Right ventricle myocardium inferior (tissue), 1 donor: ENCODE measurements around the gene PLB1. TPM values are rescaled to one million over a fixed set of nuclear protein-coding genes. Genes with fewer than 3 reads are reported as not detected.
"Not testable (repeated sequence)": the region's sequence is repeated elsewhere in the genome, so short reads cannot be mapped to it uniquely, and the experiment has no call there.

Experiments used
- ATAC-seq: fragments of 200-7000 bp; cut with Tn5 transposase; one replicate; pipeline ENCODE4 v1.9.1; 2020; ENCODE audit warnings: mild to moderate bottlenecking, moderate library complexity
- DNase-seq: peaks from one replicate; pipeline ENCODE4 v3.0.0; 2021; ENCODE audit errors: missing footprints
- intact Hi-C: fragments of 100-400 bp; cut with DNase I; formaldehyde crosslinking; loops from one replicate; pipeline ENCODE4 v1.11.0; 2022
- total RNA-seq: library from RNA; stranded (reverse); fragmentation: NEBNext Ultra II Directional; extraction: Animal tissue kit (Norgen Biotek cat#: 25700); gene quantifications from one replicate; pipeline ENCODE4 v1.2.1, GENCODE V29; 2021
- donor health status: DM: no; HTN: yes; CAD: no; lungs with severe emphysema.

Gene PLB1
- total RNA-seq, 1 donor from 2014 or later = 3.0 TPM

DNA sequence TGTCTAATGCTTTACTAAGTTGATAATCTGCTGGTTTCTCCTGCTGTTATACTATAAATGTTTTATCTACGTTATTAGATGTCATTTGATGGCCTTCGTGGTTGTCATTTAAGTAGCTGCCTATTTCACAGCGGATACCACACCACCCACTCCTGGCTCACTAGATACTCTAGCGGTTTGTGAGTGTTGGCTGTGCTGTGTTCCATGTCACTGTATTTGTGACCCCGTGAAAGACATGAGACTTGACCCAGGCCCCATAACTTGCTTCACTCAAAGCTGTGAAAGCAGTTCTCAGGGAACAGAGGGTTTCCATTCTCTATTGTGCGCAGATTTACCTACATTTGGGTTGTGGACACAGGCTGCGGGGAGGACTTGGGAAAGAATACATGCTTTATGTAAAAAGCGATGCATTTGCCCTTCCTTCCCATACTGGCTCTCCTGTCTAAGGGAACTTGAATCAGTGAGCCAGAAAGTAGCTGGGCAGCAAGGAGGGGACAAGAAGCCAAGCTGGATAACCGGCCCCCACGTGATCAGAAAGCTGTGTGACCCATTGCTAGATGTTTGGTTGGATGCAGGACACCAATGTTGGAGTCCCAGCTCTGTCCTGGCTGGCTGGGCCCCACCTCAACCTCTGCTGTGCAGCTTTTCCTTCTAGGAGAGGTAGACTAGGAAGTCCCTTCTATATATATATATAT is 52.2 kb downstream of the PLB1 start:
- ATAC-seq (no peak), DNase-seq (no peak)
- intact Hi-C loops = no loop called here

DNA sequence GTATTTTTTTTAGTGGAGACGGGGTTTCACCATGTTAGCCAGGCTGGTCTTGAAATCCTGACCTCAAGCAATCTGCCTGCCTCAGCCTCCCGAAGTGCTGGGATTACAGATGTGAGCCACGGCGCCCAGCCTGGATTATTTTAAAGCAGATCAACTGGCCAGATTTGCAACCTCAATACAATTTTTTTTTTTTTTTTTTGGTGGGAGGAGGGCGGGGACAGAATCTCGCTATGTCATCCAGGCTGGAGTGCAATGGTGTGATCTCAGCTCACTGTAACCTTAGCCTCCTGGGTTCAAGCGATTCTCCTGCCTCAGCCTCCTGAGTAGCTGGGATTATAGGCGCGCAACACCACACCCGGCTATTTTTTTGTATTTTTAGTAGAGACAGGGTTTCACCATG is 54.5 kb downstream of the PLB1 start:
- intact Hi-C loops, DNase-seq, ATAC-seq: not testable (repeated sequence)

DNA sequence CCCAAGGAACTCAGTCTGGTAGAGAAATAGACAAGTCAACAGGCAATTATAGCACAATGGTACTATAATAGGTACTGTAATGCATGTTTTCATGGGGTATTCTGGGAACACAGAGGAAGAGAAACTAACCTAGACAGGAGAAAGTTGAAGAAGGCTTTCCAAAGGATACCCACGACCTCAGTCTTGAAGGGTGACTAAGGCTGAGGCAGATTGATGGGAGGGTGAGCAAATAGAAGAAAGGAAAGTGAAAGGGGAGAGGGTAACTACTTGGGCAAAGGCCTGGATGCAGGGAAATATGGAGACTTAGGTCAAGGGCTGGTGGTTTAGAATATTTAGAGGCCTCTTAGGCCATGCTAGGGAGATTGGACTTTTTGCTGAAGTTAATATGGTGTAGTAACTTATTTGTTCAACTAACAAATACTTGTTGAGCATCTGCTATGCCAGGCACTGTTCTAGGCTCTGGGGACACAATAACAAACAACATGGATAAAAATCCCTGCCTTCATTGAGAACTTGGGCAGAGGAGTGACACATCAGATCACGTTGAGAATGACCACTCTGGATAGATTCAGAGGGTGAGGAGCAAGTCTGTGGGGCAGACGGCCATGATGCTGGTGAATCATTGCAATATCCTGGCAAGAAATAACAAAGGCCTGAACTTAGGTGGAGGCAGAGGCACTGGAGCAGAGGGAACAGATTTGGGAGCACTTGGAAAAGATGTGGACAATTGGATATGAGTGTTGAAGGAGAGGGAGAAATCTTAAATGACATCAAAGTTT is 56.4 kb downstream of the PLB1 start:
- intact Hi-C loops = no loop called here
- no peak for ATAC-seq

DNA sequence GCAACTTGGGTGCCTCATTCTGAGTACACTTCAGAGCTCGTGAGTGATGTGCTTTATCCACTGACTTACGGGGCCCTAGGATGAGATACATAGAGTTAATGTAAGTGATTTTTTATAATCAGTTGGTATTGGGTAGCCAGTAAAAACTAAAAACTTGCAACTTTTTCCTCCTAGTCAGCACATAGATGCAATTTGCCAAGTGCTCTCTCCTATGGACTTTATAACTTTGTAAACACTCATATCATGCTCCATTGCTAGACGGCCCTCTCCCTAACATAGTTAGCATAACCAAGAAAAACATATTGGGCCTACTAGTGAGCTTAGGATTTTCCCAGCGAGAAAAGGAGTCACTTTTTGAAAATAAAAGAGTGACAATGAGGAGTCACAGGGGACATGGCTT is 60.4 kb downstream of the PLB1 start:
- no peak for DNase-seq
- intact Hi-C loops = no loop called here
- ATAC-seq = no peak

More for the DNA sequence above, 56.4 kb downstream of the PLB1 start:
- no peak for DNase-seq

DNA sequence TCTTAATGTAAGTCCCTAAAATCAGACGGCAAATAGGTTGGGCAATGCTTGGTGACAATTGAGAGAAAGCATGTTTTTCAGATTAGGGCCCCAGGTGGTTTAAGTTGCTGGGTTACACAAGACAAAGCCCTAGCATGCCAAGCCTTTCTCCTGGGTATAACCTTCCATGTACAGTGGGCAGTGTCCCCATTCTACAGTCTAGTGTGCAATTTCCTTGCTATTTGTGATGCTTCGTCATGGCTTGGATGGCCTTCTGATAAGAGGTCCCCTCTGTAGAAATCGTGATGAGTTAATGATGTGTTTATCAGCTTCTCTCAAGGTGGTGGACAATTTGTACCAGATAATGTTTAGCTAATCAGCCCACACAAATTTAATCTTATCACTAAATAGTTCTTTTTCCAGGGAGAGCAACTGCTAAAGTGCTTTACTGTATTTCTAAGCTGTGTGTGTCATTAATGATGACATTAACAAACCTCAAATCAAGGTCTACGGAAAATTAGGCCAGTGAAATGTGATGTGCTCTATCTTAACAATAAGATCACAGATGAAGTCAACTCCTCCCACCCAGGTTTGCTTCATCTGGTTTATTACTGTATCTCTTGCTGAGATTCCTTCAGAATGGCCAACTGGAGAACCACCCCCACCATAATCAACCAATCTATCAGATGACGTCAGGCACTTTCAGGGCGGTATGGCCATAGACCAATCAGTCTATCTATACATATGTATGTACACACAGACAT is 61.7 kb downstream of the PLB1 start:
- no peak for ATAC-seq

DNA sequence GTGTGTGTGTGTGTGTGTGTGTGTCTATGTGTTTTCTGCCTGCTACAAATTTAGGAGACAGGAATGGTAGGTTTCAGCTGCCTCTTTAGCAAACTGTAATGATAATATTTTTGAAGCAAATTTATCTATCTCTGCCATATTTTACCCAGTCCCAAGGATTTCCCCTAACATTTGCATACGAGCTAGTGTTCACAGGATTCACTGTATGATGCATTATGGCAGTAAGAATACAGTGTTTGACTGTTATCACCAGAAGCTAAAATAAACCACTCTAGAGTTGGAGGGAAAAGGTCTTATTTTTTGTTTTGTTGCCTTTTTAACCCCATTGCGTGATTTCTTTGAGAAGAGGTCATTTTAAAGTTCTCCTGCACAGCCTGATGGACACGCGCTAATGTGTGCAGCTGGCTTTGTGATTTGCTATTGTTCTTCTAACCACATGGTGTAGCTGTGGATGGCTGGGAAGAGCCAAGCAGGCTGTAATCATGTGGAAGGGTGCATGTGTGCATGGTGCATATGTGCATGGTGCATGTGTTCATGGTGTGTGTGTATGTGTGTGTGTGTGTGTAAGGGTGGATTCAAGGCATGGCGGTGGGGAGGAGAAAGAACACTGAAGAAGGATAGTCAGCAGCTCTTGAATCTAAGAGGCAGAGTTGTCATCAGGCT is 62.4 kb downstream of the PLB1 start:
- ATAC-seq (no peak), DNase-seq (no peak)
- intact Hi-C loops = no loop called here

More for the DNA sequence above, 61.7 kb downstream of the PLB1 start:
- intact Hi-C loops = no loop called here
- DNase-seq = no peak

DNA sequence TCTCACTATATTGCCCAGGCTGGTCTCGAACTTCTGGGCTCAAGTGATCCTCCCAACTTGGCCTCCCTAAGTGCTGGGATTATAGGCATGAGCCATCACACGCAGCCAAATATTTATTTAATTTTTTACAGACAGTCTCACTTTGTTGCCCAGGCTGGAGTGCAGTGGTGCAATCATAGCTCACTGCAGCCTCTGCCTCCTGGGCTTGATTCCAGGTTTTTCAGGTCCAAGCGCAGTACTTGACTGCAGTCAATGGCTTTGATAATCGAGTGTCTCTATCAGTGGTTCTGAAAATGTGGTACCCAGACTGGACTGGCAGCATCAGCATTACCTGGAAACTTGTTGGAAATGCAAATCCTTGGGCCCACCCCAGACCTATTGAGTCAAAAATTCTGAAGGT is 63.1 kb downstream of the PLB1 start:
- peak; percentile 72 for ATAC-seq
- DNase-seq = no peak
- intact Hi-C loops = no loop called here

DNA sequence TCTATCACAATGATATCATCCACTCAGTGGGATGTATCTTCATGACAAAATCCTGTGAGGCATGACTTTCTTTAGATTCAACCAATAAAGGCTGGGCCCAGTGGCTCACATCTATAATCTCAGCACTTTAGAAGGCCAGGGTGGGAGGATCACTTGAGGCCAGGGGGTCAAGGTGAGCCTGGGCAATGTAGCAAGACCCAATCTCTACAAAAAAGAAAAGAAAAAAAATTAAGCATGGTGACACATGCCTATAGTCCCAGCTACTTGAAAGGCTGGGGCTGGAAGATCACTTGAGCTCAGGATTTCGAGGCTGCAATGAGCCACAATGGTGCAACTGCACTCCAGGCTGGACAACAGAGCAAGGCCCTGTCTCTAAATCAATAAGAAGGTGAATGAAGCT is 68.0 kb downstream of the PLB1 start:
- intact Hi-C loops = loop anchor here (10.0 kb wide), 1 partner anchor 331 kb away; the partner anchor contains the start of gene WDR43
- DNase-seq (no peak), ATAC-seq (no peak)

DNA sequence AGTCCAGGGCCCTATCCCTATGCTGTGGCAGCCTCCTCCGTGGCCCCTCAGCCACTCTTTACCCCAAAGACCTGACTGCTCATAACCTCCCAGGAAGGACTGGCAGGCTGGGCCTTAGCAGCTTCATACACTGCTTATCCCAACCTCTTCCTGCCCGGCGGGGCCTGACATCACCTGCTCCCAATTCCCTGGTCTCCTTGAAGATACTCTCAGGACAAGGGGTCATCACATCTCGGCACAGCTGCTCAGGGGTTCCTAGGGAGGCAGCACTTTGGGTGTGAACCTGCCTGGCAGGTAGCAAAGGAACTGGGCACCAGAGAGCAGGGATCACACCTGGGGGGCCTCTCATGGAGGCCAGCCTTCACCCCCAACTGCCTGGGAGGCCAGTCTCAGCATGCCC is 68.5 kb downstream of the PLB1 start:
- ATAC-seq = no peak
- DNase-seq = no peak
- intact Hi-C loops = loop anchor here (10.0 kb wide), 1 partner anchor 330 kb away; the partner anchor contains the start of gene WDR43

DNA sequence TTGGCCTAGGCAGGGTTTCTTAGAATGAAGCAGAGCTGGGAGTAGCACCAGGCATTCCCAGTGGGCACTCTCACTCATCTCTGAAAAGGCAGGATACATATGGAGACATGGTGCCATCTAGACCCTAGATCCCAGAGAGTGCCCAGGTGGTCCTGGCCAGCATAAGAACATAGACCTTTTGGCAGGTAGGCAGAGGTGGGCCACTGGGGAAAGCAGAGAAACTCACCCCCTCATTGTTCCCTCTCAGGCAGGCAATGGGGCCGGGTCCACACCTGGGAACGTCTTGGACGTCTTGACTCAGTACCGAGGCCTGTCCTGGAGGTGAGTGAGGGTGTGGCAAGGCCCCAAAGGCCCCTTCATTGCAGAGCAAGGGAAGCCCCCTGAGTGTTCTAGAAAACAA is 69.2 kb downstream of the PLB1 start:
- ATAC-seq = no peak
- no peak for DNase-seq
- intact Hi-C loops = loop anchor here (10.0 kb wide), 1 partner anchor 330 kb away; the partner anchor contains the start of gene WDR43

DNA sequence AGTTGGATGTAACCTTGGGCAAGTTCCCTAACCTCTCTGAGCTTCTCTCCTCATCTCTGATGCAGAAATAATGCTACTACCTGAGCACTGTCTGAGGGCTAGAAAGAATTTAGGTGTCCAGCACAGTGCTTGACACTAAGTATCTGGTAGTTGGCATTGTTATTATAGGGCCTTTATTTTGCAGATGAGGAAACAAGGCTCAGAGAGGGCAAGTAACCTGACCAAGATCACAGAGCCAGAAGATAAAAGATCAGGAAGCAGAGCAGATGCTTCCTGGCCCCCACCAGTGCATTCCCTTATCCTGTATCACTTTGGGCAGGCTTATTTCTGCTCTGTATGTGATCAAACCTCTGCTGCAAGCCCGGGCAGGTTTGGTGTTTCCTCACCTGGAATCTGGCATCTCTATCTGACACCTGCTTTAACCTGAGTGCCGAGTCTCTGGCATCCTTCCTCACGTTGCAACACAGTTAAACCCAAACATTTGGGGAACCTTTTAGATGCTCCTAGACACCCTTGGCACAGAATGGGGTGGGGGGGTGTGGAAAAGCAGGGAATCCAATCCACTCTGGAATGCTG is 69.9 kb downstream of the PLB1 start:
- ATAC-seq = no peak
- intact Hi-C loops = loop anchor here (10.0 kb wide), 1 partner anchor 329 kb away; the partner anchor contains the start of gene WDR43
- no peak for DNase-seq

DNA sequence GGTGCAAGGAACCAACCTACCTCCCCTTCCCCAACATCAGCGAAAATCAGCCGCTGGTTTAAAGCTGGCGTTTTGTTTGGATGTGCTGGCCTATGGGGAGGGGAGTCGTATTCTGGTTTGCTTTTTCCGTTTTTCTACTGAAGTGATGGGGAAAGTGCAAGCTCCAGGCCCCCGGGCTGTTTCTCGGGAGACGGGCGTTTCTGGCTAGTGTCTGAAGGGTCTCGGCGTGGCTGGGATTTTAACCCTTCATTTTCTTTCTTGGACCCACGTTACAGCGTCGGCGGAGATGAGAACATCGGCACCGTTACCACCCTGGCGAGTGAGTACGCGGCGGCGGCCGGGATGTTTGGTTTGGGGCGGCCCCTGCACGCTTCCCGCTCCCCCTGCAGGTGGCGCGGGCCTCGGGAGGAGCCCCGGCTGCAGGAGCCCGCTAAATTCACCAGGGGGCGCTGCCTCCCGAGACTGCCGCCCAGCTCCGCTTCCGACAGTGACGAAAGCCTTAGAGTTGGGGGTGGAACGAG is 70.7 kb downstream of the PLB1 start:
- intact Hi-C loops = loop anchor here (10.0 kb wide), 1 partner anchor 328 kb away; the partner anchor contains the start of gene WDR43
- DNase-seq = peak; percentile 93
- peak; percentile 96 for ATAC-seq

DNA sequence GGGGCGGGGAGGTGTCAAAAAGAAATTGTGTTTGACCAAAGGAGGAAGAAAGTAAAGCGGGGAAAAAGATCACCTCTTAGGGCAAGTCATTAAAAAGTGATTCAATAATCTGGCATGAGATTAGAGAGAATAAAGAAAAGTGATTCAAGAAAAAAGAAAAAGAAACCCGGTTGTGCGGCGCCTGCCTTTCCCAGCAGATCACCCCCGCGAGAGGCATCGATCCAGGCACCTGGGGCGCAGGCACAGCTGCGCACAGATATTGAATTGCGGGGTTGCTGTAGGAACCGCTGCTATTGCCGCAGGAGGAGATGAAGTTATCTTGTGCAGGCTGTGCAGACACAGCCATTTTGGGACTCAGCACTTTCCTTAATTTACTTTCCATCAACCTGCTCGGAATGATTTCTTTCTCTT is 71.2 kb downstream of the PLB1 start:
- ATAC-seq = peak; percentile 32
- no peak for DNase-seq
- intact Hi-C loops = loop anchor here (10.0 kb wide), 1 partner anchor 328 kb away; the partner anchor contains the start of gene WDR43

DNA sequence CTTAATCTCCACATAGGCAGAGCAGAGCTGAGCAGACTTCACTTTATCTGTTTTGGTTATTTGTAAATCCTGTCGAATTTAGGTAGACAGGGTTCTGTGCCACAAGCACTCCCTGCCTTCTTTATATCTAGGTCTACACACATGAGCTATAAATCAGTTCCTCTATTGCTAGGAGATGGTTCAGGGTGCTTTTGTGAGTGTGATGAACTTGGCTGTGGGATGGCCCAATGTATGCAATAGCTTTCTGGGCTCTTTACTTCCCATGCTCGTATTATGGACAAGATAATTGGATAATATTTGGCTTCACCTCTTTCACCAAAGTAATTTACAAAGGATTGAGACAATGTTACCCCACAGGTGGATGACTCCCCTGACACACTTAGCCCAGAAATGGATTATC is 72.2 kb downstream of the PLB1 start:
- no peak for ATAC-seq
- no peak for DNase-seq
- intact Hi-C loops = loop anchor here (10.0 kb wide), 1 partner anchor 327 kb away; the partner anchor contains the start of gene WDR43

DNA sequence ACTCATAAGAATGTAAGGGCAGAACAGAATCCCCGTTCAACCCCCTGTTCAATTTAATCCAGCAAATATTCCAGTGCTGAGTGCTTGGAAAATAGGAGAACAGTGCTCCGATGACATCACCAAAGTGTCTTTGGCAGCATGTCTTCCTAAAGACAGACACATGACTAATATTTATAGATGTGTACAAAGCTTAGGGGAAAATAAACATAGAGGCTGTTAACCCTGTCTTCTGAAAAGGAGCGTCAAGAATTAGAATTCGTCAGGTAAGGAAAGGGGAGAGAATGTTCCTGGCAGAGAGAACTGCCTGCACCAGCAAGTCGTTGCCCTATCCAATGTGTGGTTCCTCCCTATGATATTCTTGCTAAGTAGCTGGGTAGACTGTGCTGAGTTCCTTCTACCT is 72.7 kb downstream of the PLB1 start:
- no peak for DNase-seq
- intact Hi-C loops = loop anchor here (10.0 kb wide), 1 partner anchor 326 kb away; the partner anchor contains the start of gene WDR43
- no peak for ATAC-seq

DNA sequence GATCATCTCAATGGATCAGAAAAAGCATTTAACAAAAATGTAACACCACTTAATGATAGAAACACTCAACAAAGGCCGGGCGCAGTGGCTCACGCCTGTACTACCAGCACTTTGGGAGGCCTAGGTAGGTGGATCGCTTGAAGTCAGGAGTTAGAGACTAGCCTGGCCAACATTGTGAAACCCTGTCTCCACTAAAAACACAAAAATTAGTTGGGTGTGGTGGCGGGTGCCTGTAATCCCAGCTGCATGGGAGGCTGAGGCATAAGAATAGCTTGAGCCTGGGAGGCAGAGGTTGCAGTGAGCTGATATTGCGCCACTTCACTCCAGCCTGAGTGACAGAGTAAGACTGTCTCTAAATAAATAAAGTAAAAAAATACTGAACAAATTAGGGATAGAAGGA is 74.6 kb downstream of the PLB1 start:
- intact Hi-C loops = no loop called here
- DNase-seq = no peak
- ATAC-seq = no peak

DNA sequence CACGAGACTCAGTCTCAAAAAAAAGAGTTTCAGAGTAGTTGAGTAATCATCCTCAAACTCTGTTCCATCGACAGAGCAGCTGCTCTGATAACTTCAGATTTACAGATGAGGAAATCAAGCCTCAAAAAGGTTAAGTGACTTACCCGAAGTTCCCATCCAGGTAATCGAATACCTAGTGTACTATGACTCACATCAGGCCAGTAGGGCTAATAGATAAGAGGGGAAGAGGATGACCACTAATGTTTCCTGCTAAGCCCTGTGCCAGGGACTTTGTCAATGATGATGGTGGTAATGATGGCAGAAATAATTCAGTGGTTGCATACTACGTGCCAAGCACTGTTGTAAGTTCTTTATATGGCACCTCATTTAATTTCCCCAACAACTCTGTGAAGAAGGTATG is 80.9 kb downstream of the PLB1 start:
- intact Hi-C loops = no loop called here
- no peak for ATAC-seq
- no peak for DNase-seq
